HG03280 (cell line): ENCODE data around the gene ZMYND8.
"Not testable (repeated sequence)": the region's sequence is repeated elsewhere in the genome, so short reads cannot be mapped to it uniquely, and the experiment has no call there.

Experiments used
- ATAC-seq: cut with Tn5 transposase; IDR thresholded peaks from one replicate; pipeline ENCODE4 v1.9.1; 2021; ENCODE audit warnings: mild to moderate bottlenecking, moderate library complexity; ENCODE audit not compliant: unreplicated experiment

The ZMYND8 gene

DNA sequence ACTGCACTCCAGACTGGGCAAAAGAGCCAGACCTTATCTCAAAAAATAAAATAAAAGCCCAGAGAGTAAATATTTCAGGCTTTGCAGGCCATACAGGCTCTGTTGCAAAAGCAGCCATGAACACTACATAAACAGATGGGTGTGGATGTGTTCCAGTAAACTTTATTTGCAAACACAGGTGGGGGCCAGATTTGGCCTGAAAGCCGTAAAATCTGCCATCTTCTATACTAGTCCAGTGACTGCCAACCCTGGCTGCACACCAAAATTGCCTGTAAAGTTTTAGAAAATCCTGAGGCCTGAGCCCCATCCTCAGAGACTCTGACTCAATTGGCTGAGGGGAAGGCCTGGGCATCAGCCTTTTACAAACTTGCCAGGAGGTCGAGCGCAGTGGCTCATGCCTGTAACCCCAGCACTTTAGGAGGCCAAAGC is 103.6 kb downstream of the ZMYND8 start:
- ATAC-seq = no peak

DNA sequence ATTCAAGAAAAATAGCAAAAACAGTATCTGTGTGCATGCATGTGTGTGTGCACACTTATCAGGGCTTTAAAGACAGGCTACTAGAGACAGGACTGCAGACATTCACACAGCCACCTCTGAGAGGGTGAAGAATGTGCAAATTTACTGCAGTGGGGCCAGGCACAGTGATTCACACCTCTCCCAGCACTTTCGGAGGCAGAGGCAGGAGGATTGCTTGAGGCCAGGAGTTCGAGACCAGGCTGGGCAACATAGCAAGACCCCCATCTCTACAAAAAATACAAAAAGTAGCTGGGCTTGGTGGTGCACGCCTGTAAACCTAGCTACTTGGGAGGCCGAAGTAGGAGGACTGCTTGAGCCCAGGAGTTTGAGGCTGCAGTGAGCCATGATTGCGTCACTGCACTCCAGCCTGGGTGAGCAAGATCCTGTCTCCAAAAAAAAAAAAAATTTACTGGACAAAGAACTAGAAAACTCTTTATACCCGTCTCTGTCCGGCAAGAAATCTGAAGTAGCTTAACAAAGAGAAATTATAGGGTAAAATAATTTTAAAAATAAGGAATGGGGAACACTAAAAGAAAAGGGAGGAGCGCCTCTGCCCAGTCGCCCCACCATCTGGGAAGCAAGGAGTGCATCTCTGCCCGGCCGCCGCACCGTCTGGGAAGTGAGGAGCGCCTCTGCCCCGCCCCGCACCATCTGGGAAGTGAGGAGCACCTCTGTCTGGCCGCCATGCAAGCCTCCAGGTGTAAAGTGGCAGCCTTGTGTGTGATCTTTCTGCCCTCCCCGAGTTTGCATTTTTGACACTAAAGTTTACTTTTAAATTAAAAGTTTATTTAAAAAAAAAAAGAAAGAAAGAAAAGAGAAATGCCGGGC is 105.1 kb downstream of the ZMYND8 start:
- no peak for ATAC-seq

DNA sequence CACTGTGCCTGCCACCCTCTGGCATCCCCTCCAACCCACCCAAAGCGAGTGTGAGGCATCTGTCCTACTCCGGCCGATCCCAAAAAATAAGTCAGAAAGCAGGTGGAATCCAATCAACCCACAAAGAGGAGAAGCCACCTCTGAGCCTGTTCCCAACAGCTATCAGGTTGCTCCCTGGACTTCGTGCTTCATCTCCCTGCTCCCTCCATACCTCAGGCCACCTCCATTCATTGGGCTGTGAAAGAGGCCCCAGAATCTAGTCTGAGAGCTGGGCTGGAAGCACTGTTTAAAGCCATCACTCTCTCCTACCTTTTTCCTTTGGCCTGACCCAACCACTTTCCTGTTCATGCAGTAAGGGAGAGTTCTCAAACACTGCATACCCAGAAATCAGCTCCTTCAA is 106.1 kb downstream of the ZMYND8 start:
- no peak for ATAC-seq

DNA sequence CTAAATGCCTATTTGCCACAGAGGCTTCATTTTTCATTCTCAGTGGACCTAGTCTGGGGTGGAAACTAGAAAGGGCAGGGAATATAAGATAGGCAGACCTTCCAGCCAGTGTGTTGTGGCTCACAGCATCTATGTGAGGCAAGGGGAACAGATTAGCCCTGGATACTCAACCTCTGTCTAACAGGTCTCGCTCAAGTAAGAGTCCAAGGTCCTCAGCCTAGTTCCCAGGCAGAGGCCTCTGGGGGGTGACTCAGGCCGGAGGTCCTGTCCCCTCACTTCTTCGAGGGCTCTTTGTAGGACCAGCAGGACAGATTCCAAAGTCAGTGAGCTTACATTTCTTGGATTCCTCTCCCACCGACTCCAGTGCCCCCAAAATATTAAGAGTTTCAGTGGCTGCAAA is 106.6 kb downstream of the ZMYND8 start:
- no peak for ATAC-seq

DNA sequence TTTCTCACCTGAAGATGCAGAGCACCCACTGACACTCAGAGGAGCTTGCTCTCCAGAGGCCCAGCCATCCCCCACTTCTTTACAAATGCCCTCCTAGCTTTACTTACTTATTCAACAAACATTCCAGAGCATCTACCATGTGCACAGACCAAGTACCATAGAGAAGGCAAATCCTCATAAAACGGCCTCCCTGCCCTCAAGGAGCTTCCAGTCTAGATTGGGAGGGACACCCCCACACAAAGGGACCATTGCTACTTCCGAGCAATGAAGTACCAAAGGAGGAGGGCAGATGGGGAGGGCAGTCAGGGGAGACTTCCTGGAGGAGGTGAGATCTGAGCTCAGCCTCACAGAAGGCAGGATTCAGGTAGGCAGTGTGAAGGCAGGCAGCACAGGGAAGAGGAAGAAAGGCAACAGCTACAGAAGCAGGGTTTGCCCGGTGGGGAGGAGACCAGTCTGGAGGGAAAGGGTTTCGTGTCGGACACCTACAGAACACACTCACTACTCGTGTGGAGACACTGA is 108.0 kb downstream of the ZMYND8 start:
- ATAC-seq = no peak

DNA sequence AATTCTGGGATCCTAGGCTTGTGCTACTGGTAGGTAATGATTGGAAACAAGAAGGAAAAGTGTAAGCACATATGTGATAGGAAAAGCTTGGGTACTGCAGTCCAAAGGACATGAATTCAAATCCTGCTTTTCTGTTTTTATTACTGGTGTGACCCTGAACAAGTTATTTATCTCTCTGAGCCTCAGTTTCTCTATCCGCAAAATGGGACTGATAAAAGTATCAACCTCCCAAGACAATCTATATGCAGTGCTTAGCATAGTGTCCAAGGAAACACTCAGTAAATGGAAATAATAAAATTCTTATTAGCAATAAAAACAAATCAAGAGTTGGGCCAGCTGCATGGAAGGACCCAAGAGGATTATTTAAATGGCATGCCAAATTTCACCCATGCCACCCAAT is 108.5 kb downstream of the ZMYND8 start:
- no peak for ATAC-seq

DNA sequence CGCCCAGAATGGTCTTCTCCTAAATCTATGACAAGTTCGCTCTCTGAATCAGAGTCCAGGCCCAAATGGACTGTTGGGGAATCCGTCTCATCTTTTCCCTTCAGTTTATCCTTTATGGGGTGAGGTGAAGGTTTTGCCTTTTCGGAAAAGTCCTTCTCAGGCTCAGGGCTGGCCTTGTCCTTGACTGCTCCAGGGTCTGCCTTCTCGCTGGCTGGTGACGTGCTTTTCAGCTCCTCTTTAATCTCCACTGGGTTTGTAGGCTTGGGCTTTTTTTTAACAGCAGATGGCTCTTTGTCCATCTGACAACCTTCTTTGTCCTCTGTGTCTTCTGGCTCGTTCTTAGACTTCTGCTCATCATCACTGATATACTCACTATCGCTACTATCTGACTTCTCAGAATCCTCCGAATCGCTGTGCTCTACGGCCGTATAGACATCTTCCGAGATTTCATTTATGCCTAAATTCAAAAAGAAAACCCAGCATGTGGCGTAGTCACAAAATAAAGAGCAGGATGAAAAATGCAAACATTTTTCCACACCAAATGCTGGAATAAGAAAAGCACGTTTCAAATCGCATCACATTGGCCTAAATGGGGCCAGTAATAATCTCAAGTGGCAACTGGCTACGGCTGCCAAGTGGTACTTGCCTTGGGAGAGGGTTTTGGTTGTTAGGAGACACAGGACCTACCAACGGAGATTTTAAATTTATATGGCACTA is 110.3 kb downstream of the ZMYND8 start:
- ATAC-seq = no peak

DNA sequence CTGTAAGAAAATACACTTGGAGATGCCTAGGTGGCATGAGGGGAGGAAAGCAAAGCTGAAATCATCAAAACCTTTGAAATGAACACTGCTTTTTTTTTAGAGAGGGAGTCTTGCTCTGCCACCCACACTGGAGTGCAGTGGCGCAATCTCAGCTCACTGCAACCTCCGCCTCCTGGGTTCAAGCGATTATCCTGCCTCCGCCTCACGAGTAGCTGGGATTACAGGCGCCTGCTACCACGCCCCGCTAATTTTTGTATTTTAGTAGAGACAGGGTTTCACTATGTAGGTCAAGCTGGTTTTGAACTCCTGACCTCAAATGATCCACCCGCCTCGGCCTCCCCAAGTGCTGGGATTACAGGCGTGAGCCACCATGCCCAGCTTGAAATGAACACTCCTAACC is 111.3 kb downstream of the ZMYND8 start:
- ATAC-seq = not testable (repeated sequence)

DNA sequence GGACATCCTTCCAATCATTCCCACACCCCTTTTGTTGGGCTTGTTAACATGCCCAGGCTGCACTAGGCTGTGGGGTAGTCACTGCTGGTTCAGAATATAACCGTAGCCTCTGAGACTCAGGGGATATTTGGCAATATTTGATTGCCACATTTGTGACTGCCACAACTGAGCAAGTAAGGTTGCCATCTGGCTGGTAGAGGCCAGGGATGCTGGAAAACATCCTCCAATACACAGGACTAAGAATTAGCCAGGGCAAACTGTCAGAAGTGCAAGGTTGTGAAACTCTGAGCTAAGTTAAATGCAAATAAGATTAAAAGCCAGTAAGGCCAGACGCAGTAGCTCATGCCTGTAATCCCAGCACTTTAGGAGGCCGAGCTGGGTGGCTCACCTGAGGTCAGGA is 112.0 kb downstream of the ZMYND8 start:
- no peak for ATAC-seq

DNA sequence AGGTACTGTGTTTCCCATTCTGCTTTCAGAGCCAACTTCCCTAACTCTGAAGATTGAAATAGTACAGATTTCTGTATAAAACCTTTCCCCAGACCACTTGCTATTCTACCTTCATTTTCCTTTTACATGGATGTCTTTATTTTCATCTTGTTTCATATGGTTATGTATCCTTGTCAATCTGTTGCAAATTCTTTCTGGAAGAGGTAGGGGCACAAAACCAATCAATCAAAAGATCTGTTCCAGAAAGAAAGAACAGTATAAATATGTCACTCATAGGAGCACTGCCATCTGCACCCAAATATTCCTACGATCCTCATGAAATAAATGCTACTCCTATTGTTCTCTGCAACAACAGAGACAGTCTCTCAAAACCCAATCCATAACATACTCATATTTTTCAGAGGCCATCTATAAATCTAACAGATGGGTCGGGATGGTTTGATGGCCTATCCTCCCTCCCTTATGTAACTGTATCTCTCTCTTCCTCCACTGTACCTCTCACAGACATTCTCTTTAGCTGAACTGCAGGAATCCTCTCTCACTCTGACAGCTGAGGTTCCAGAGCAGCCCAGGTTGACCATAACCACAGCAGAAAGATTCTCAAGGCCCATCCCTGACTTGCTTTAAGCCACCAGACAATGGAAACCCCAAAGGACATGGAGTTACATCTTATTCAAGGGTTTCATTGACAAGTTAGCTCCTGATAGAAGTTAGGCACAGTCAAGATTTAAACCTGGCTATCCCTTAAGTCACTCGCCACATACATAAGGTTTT is 112.8 kb downstream of the ZMYND8 start:
- ATAC-seq = no peak

DNA sequence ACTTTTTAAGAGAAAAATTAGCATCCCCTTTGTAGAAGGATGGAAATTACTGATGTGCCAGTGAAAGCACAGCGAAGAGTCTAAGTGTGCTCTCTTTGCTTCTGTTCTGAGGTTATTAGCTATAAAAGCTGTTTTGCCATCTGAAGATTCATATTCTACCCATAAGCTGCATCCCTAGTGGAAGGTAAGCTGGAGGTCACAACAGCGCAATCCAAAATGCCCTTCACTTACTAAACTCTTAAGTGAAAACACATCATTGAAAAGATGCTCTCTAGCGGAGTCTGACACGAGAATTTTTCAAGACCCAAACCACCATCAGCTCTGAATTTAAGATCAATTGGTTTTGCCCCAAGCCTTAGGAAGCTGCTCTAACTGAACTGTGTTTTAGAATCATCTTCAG is 113.5 kb downstream of the ZMYND8 start:
- no peak for ATAC-seq

DNA sequence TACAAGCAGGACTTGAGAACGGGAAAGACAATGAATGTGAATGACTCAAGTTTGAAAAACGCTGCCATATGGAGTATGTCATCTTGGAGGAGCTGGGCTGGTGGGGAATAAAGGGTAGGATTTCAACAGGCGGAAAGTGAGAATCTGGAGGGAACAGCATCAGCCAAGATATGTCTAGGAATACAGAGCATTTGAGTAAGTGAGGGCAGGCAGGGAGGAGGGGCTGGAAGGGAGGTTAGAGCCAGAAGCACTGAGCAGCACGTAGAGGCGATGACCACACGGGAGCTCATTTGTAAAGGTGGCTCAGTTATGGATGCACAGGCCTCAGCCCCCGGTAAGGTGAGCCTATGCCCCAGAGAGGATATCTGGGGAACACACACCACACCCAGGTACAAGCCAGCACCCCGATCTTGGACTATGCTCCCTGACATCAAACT is 115.1 kb downstream of the ZMYND8 start:
- ATAC-seq = no peak

DNA sequence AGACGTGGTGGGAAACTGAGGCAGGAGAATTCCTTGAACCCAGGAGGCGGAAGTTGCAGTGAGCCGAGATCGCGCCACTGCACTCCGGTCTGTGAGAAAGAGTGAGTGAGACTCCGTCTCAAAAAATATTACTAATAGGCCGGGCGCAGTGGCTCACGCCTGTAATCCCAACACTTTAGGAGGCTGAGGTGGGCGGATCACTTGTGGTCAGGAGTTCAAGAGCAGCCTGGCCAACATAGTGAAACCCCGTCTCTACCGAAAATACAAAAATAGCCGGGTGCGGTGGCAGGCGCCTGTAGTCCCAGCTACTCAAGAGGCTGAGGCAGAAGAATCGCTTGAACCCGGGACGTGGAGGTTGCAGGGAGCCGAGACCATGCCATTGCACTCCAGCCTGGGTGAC is 116.4 kb downstream of the ZMYND8 start:
- not testable (repeated sequence) for ATAC-seq

DNA sequence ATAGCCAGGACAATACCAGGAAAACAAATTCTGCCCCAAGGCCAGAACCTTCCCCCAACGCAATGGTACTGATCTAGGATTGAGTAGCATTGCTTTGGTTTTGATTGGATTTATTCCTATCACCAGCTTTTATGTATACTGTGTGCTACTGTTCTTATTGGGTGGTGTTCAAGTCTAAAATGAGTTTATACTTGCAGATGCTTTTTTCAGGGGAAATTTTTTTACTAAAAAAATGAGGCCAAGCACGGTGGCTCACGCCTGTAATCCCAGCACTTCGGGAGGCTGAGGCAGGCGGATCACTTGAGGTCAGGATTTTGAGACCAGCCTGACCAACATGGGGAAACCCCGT is 116.8 kb downstream of the ZMYND8 start:
- ATAC-seq = no peak

DNA sequence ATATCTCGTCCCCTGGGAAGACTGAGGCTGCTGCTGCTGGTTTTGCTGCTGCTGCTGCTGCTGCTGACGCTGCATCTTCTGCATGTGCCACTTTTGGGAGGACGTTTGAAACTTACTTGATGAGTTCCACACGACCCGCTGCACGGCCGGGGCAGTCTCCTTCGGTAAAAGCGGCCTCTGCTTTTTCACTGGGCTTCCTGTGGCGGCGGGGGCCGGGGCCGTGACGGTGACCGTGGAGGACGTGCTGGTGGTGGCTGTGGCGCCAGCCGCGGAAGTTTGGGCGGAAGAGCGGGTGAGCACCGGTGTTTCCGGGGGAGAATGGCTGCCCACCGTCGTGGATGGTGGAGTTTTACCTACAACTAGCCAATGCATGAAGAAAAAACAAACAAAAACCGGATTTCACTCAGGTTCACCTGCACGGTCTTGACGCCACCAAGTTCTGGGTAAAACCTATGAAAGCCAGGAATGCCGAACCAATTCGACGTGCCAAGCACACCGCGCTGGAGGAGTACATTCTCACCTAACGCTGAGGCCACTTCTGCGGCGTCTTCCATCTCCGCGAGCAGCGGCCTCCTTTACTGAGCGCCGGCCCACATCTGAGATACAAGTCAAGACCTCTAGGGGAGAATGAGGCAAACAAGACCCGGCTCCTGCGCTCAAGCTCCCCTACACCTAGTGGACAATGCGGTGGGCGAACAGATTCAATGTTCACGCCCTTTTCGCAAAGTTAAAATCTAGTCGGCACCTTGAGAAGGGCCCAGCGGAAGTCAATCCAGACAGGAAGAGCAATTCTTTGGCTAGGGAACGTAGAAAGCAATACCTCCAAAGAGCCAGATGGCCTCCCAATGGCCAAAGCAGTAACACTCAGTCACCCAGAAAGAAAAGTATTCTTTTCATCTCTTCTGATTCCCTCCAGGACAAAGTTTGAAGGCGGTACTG is 117.5 kb downstream of the ZMYND8 start:
- no peak for ATAC-seq

DNA sequence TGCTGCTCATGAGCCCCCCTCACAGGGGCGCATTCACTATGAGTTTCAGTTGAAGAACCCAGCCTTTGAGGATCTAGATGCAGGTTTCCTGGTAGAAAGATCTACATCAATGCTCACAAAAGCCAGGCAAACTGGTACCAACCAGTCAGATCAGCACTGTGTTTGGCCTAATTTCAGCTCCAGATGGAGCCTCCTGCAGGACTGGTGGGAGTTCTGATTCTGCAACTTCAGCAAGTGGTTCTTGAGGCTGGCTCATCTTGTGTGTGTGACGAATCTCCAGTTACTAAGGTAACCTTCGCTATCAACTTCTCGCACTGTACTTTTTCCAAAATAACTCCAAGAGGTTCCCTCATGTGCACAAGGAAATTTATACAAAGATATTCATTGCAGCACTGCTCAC is 118.8 kb downstream of the ZMYND8 start:
- no peak for ATAC-seq

DNA sequence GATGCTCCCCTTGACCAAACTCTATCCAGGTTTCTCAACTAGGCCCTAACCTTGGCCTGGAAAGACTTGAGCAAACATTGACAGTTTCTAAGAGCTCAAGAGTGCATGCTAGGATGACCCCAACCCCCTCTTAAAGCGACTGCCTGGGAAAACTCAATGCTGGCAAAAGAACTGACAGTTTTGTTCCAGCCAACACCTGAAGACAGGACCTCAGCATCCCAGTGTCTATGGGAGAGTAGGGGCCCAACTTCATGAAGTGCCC is 119.9 kb downstream of the ZMYND8 start:
- no peak for ATAC-seq

DNA sequence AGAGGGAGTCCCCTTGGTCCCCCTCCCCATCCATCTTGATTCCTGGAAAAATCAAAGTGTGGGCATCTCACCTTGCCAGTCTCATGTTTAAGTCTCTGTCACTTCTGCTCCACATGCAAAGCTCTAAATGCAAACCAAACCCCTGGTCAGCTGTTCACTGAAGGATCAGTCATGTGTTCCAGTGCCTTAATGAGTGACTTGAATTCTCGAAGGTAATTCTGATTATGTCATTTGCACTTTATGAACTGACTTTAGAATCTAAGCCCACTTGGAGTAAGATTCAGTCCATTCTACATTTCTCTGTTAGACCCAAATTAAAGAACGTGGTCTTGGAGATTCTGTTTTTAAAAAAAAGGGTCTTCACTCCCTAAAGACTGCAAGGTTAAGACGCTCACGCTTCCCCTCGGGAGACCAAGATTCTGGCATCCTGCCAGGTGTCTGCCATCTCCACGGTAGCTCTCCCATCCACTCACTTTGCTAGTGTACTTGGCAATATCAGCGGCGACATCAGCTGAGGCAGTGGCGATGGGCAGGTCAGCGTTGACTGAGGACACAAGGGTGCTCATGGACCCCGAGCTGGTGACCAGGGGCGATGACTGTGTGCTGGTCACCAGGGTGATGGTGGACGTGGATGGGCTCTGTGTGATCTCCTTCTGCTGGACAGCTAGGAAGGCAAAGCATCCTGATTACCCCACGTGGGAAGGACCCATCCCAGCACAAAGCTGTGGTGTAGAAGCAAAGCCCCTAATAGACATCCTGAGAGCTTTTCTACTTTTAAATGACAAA is 120.5 kb downstream of the ZMYND8 start:
- no peak for ATAC-seq

DNA sequence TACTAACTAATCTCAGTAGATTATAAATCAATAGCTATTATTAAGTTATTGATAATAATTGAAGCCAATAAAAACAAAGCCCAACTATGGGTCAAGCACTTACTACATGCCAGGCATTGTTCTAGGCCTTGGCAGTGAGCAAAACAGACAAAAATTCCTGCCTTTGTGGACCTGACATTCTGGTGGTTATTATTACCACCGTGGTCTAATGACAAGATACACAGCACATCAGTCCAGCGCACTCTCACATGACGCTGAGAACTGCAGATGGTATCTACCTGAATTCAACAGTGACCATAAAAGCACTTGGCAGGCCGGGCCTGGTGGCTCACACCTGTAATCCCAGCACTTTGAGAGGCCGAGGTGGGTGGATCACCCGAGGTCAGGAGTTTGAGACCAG is 121.4 kb downstream of the ZMYND8 start:
- no peak for ATAC-seq
